ENCODE data around the gene LSS. TPM values are rescaled to one million over a fixed set of nuclear protein-coding genes. Genes with fewer than 3 reads are reported as not detected.

LSS gene
- total RNA-seq, 1 donor from 2014 or later, result 99.0 TPM

GRCh38 chr21:46214478-46215340 is 13.9 kb downstream of the LSS start:
- Mint-ChIP-seq H3K27me3 (no peaks in the 10 kb centered on the region), H3K4me1 (no peaks in the 10 kb centered on the region), H3K4me3 (no peak overlapping the region), H3K9me3 (no peaks in the 10 kb centered on the region), H3K27ac (no peak overlapping the region), H3K36me3 (ENCODE audit: low read depth) (peaks cover 40% of the 10 kb centered on the region)
- ChIA-PET CTCF (no interaction called here), POLR2A (no interaction called here)
- intact Hi-C loops (cut with micrococcal nuclease), result no loop called here
- no peak for ATAC-seq (ENCODE audit: low read depth)
- TF ChIP-seq CTCF (IDR thresholded peaks at IDR 0.05), result no peak
- DNase-seq, result no peak

GRCh38 chr21:46213620-46214286 is 14.8 kb downstream of the LSS start:
- no peak overlapping the region for H3K4me3 Mint-ChIP-seq
- CTCF ChIA-PET, result no interaction called here
- peaks cover 42% of the 10 kb centered on the region for H3K36me3 Mint-ChIP-seq (ENCODE audit: low read depth)
- H3K27me3 Mint-ChIP-seq, result no peaks in the 10 kb centered on the region
- no peak for ATAC-seq (ENCODE audit: low read depth)
- DNase-seq, result peak; percentile 5
- H3K27ac Mint-ChIP-seq, result no peak overlapping the region
- no peaks in the 10 kb centered on the region for H3K4me1 Mint-ChIP-seq
- POLR2A ChIA-PET, result no interaction called here
- no peaks in the 10 kb centered on the region for H3K9me3 Mint-ChIP-seq
- intact Hi-C loops (cut with micrococcal nuclease), result no loop called here
- TF ChIP-seq CTCF (IDR thresholded peaks at IDR 0.05), result no peak

GRCh38 chr21:46212721-46213484 is 15.7 kb downstream of the LSS start:
- DNase-seq (no peak), ATAC-seq (ENCODE audit: low read depth) (no peak)
- H3K4me1 Mint-ChIP-seq, result no peaks in the 10 kb centered on the region
- peaks cover 50% of the 10 kb centered on the region for H3K36me3 Mint-ChIP-seq (ENCODE audit: low read depth)
- CTCF ChIA-PET, result no interaction called here
- H3K27me3 Mint-ChIP-seq, result no peaks in the 10 kb centered on the region
- H3K9me3 Mint-ChIP-seq, result no peaks in the 10 kb centered on the region
- no peak for TF ChIP-seq CTCF (IDR thresholded peaks at IDR 0.05)
- no peak overlapping the region for H3K4me3 Mint-ChIP-seq
- POLR2A ChIA-PET, result no interaction called here
- intact Hi-C loops (cut with micrococcal nuclease), result no loop called here
- H3K27ac Mint-ChIP-seq, result no peak overlapping the region

DNA sequence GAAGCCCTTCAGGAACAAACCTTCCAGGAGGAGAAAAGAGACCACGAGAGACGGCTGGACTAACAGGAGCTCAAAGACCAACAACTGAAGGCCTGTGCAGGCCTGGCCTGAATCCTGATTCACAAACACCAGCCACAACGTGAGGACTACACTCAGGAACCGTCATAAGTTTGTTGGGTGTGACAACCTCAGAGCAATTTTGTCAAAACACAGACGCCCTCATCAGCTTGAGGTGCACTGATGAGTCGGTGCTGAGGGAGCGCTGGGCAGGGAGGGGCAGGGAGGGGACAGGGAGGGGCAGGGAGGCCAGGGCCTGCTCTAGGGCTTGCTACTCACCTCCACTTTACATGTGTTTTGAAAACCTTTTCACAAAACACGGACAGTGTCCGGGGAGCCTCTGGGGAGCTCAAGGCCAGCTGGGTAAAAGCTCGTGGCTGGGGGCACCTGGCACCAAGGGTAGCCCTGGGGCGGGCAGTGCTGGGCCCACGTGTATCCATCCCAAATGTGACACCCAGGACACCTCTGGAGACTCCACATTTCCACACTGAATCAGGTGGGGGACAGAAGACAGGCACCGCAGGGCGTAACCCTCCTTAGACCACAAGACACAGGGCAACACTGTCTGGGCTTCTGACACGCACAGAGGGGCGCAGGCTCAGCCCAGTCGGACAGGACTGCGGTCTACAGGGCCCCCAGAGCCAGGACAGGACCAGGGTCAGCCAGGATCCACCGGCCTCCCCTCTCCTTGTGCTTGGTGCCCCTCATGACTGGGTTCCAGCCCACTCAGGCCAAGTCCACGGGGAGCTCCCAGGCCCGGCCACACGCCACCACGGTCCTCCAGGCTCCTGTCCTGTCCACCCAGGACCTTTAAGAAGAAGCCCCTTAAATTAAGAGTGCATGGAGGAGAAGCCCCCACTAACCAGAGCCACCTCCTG is 16.5 kb downstream of the LSS start:
- no peak for TF ChIP-seq CTCF (IDR thresholded peaks at IDR 0.05)
- no peak overlapping the region for H3K27ac Mint-ChIP-seq
- no peaks in the 10 kb centered on the region for H3K9me3 Mint-ChIP-seq
- ATAC-seq (ENCODE audit: low read depth), result no peak
- H3K4me3 Mint-ChIP-seq, result no peak overlapping the region
- ChIA-PET POLR2A (no interaction called here), CTCF (no interaction called here)
- intact Hi-C loops (cut with micrococcal nuclease), result no loop called here
- no peaks in the 10 kb centered on the region for H3K4me1 Mint-ChIP-seq
- H3K36me3 Mint-ChIP-seq (ENCODE audit: low read depth), result peaks cover 54% of the 10 kb centered on the region
- no peaks in the 10 kb centered on the region for H3K27me3 Mint-ChIP-seq
- DNase-seq, result peak; percentile 7
